Aorta (tissue), 5 donors: ENCODE measurements around the gene NEU2. TPM values are rescaled to one million over a fixed set of nuclear protein-coding genes. Genes with fewer than 3 reads are reported as not detected.

ENCODE experiments used
- ATAC-seq: fragments of 200-7000 bp; cut with Tn5 transposase; one replicate; pipeline ENCODE4 v1.9.1; 2022; ENCODE audit warnings: moderate library complexity; ENCODE audit not compliant: low FRiP score
- DNase-seq, 2 donors: peaks; one replicate each; pipeline ENCODE4 v3.0.0-alpha.2; 2020
- H3K27ac ChIP-seq, 2 donors: one replicate each; pipeline ENCODE4 v1.5.1; 2013; ENCODE audit warnings: low read length in 2 of 2, mild to moderate bottlenecking in 2 of 2, moderate library complexity in 2 of 2, control low read depth in 1 of 2, inconsistent platforms in 1 of 2, low read depth in 1 of 2
- H3K27me3 ChIP-seq, 2 donors: one replicate each; pipeline ENCODE4 v1.6.1; 2013; ENCODE audit warnings: control low read depth in 1 of 2, low read length in 1 of 2, mild to moderate bottlenecking in 1 of 2, moderate library complexity in 1 of 2; ENCODE audit not compliant: insufficient read depth in 2 of 2, control insufficient read depth in 1 of 2
- H3K36me3 ChIP-seq, 2 donors: one replicate each; pipeline ENCODE4 v1.6.1; 2013; ENCODE audit warnings: control low read depth in 1 of 2, low read length in 1 of 2, mild to moderate bottlenecking in 1 of 2; ENCODE audit not compliant: insufficient read depth in 2 of 2, control insufficient read depth in 1 of 2
- H3K4me1 ChIP-seq, 2 donors: one replicate each; pipeline ENCODE4 v1.6.1; 2013; ENCODE audit warnings: low read length in 2 of 2, control low read depth in 1 of 2, mild to moderate bottlenecking in 1 of 2, moderate library complexity in 1 of 2; ENCODE audit not compliant: insufficient read depth in 2 of 2, control insufficient read depth in 1 of 2
- H3K4me3 ChIP-seq, 2 donors: one replicate each; pipeline ENCODE4 v1.5.1; 2013; ENCODE audit warnings: low read length in 2 of 2, control low read depth in 1 of 2, mild to moderate bottlenecking in 1 of 2
- H3K9me3 ChIP-seq: one replicate; pipeline ENCODE4 v1.6.1; 2013; ENCODE audit warnings: mild to moderate bottlenecking, low read length; ENCODE audit not compliant: control insufficient read depth
- WGBS, 2 donors: extraction: QIAGEN DNeasy Blood & Tissue Kit; methylation state at CpG; one replicate each; pipeline ENCODE4 v1.1.7; 2013; 5-methylcytosine and 5-hydroxymethylcytosine counted together
- intact Hi-C, 2 donors: fragments of 100-400 bp; cut with DNase I; formaldehyde crosslinking; loops; one replicate each; pipeline versions ENCODE4 v1.14.2 to v1.15.0; 2022
- polyA plus RNA-seq, 2 donors: library from polyadenylated mRNA; stranded (reverse); fragments of 200-250 nt; gene quantifications; one replicate each; pipeline ENCODE4 v1.2.3, GENCODE V29; 2013
- total RNA-seq, 2 donors: library from RNA; stranded (reverse); fragmentation: NEBNext Ultra II Directional; extraction: Animal tissue kit (Norgen Biotek cat#: 25700); gene quantifications; one replicate each; pipeline ENCODE4 v1.2.1, GENCODE V29; 2021
- donor health status: healthy with polysubstance abuse.
- donor health status: Bipolar disorder and iron deficiency.
- donor health status: DM: no; HTN: no; CAD: no.
- donor health status: DM: no; HTN: no; CAD: no.
- donor health status: DM: yes; HTN: yes; CAD: no.

Gene NEU2
- total and polyA plus RNA-seq, 4 donors: not detected

GRCh38 chr2:233081731-233082221, 49.3 kb downstream of the NEU2 start:
- Histone ChIP-seq H3K4me3 (no peak overlapping the region), H3K4me1 (no peaks in the 10 kb centered on the region), H3K36me3 (no peaks in the 10 kb centered on the region), H3K9me3 (no peaks in the 10 kb centered on the region), H3K27ac (no peak overlapping the region), H3K27me3 (no peaks in the 10 kb centered on the region)
- ATAC-seq (no peak), DNase-seq (peak in 1 of 2 donors; percentile 57)
- WGBS, 2 donors: 92 to 93% methylated on average over 13 of the region's 13 CpGs
- intact Hi-C loops: no loop called here

GRCh38 chr2:233082222-233082930, 49.9 kb downstream of the NEU2 start:
- H3K27me3 ChIP-seq: no peaks in the 10 kb centered on the region
- no peaks in the 10 kb centered on the region for H3K9me3 ChIP-seq
- no peak overlapping the region for H3K27ac ChIP-seq
- no peak overlapping the region for H3K4me3 ChIP-seq
- DNase-seq (no peak), ATAC-seq (no peak)
- no peaks in the 10 kb centered on the region for H3K4me1 ChIP-seq
- WGBS, 2 donors: 80 to 82% methylated on average over 11 of the region's 11 CpGs
- intact Hi-C loops: no loop called here
- H3K36me3 ChIP-seq: no peaks in the 10 kb centered on the region

GRCh38 chr2:233082931-233083755, 50.7 kb downstream of the NEU2 start:
- Histone ChIP-seq H3K36me3 (no peaks in the 10 kb centered on the region), H3K27ac (no peak overlapping the region), H3K9me3 (no peaks in the 10 kb centered on the region), H3K4me3 (no peak overlapping the region), H3K27me3 (no peaks in the 10 kb centered on the region), H3K4me1 (no peaks in the 10 kb centered on the region)
- DNase-seq (peak in 1 of 2 donors; percentile 55), ATAC-seq (no peak)
- intact Hi-C loops: no loop called here
- whole genome bisulfite sequencing, 2 donors: 70 to 74% methylated on average over 9 of the region's 9 CpGs

GRCh38 chr2:233083782-233084181, 51.3 kb downstream of the NEU2 start:
- H3K9me3 ChIP-seq: no peaks in the 10 kb centered on the region
- ATAC-seq: no peak
- H3K4me1 ChIP-seq: no peaks in the 10 kb centered on the region
- no peaks in the 10 kb centered on the region for H3K36me3 ChIP-seq
- H3K4me3 ChIP-seq: no peak overlapping the region
- H3K27me3 ChIP-seq: no peaks in the 10 kb centered on the region
- intact Hi-C loops: no loop called here
- WGBS, 2 donors: 93 to 94% methylated on average over 8 of the region's 8 CpGs
- no peak for DNase-seq
- no peak overlapping the region for H3K27ac ChIP-seq

- WGBS, 2 donors: 84 to 88% methylated on average over 13 of the region's 13 CpGs
- no peak overlapping the region for H3K27ac ChIP-seq
- H3K4me3 ChIP-seq: no peak overlapping the region
- ATAC-seq (peak; percentile 77), DNase-seq (peak; percentile 76 to 81)
- no peaks in the 10 kb centered on the region for H3K36me3 ChIP-seq
- no peaks in the 10 kb centered on the region for H3K9me3 ChIP-seq
- H3K4me1 ChIP-seq: no peaks in the 10 kb centered on the region
- no peaks in the 10 kb centered on the region for H3K27me3 ChIP-seq
- intact Hi-C loops: no loop called here
These were observed 52.0 kb downstream of the NEU2 start for GRCh38 chr2:233084488-233084887.

Other genes starting within 250 kb of the NEU2 start
- 1 to 10 TPM; 1.7 to 2.5 TPM for gene SNORC, start 162.4 kb upstream of the NEU2 start, total RNA-seq
- gene SNORC, start 162.4 kb upstream of the NEU2 start, polyA plus RNA-seq: 1 to 10 TPM in 1 of 2 donors, not detected in 1; 5.1 TPM
- gene NGEF, start 19.4 kb upstream of the NEU2 start, total RNA-seq: 1 to 10 TPM; 2.3 to 3.1 TPM
- 10 to 100 TPM in 1 of 2 donors, under 1 TPM in 1; 0.54 to 10.1 TPM for gene NGEF, start 19.4 kb upstream of the NEU2 start, polyA plus RNA-seq
- 10 to 100 TPM; 21.1 to 51.2 TPM for gene INPP5D, start 27.7 kb downstream of the NEU2 start, total RNA-seq
- 10 to 100 TPM in 1 of 2 donors, under 1 TPM in 1; 0.95 to 13.3 TPM for gene INPP5D, start 27.7 kb downstream of the NEU2 start, polyA plus RNA-seq
- gene ATG16L1, start 219.0 kb downstream of the NEU2 start, total RNA-seq: 10 to 100 TPM; 20.5 to 30.1 TPM
- gene ATG16L1, start 219.0 kb downstream of the NEU2 start, polyA plus RNA-seq: 10 to 100 TPM in 1 of 2 donors, 1 to 10 TPM in 1; 6.4 to 13.7 TPM